ENCODE results near the gene DDR2.
A peak's percentile ranks its signal among the peaks of the same experiment; 100 is the strongest.

DDR2 gene

GRCh38 chr1:162688931-162689330 lies 56.7 kb downstream of the DDR2 start:
- no peak for TF ChIP-seq CTCF (IDR thresholded peaks at IDR 0.05; ENCODE audit: poor library complexity, severe bottlenecking)
- no peaks in the 10 kb centered on the region for H3K9me3 ChIP-seq (ENCODE audit: severe bottlenecking)
- no peak overlapping the region for H3K4me3 ChIP-seq (ENCODE audit: severe bottlenecking)
- no peaks in the 10 kb centered on the region for H3K36me3 ChIP-seq (ENCODE audit: low read depth)
- H3K27ac ChIP-seq (ENCODE audit: poor library complexity, severe bottlenecking) = no peak overlapping the region
- ATAC-seq (ENCODE audit: low read depth) = no peak
- no peak for DNase-seq (ENCODE audit: low spot score)
- no peaks in the 10 kb centered on the region for H3K27me3 ChIP-seq (ENCODE audit: insufficient read depth, poor library complexity, severe bottlenecking)
- H3K4me1 ChIP-seq (ENCODE audit: insufficient read depth, poor library complexity, severe bottlenecking) = peaks cover 13% of the 10 kb centered on the region

- no peak for DNase-seq (ENCODE audit: low spot score)
- H3K36me3 ChIP-seq (ENCODE audit: low read depth) = no peaks in the 10 kb centered on the region
- TF ChIP-seq CTCF (IDR thresholded peaks at IDR 0.05; ENCODE audit: poor library complexity, severe bottlenecking) = no peak
- peak overlapping the region; percentile 69 for H3K27ac ChIP-seq (ENCODE audit: poor library complexity, severe bottlenecking)
- peaks cover 13% of the 10 kb centered on the region for H3K4me1 ChIP-seq (ENCODE audit: insufficient read depth, poor library complexity, severe bottlenecking)
- no peak overlapping the region for H3K4me3 ChIP-seq (ENCODE audit: severe bottlenecking)
- H3K27me3 ChIP-seq (ENCODE audit: insufficient read depth, poor library complexity, severe bottlenecking) = no peaks in the 10 kb centered on the region
- ATAC-seq (ENCODE audit: low read depth) = no peak
- no peaks in the 10 kb centered on the region for H3K9me3 ChIP-seq (ENCODE audit: severe bottlenecking)
Measured at GRCh38 chr1:162689745-162690671, 57.7 kb downstream of the DDR2 start.

GRCh38 chr1:162690672-162691434 lies 58.6 kb downstream of the DDR2 start:
- Histone ChIP-seq H3K4me1 (ENCODE audit: insufficient read depth, poor library complexity, severe bottlenecking) (peaks cover 14% of the 10 kb centered on the region), H3K27ac (ENCODE audit: poor library complexity, severe bottlenecking) (peak overlapping the region; percentile 69), H3K4me3 (ENCODE audit: severe bottlenecking) (no peak overlapping the region), H3K36me3 (ENCODE audit: low read depth) (no peaks in the 10 kb centered on the region), H3K27me3 (ENCODE audit: insufficient read depth, poor library complexity, severe bottlenecking) (no peaks in the 10 kb centered on the region), H3K9me3 (ENCODE audit: severe bottlenecking) (no peaks in the 10 kb centered on the region)
- TF ChIP-seq CTCF (IDR thresholded peaks at IDR 0.05; ENCODE audit: poor library complexity, severe bottlenecking) = no peak
- ATAC-seq (ENCODE audit: low read depth) = peak; percentile 96
- peak; percentile 81 for DNase-seq (ENCODE audit: low spot score)

GRCh38 chr1:162691999-162692575 lies 59.8 kb downstream of the DDR2 start:
- TF ChIP-seq CTCF (IDR thresholded peaks at IDR 0.05; ENCODE audit: poor library complexity, severe bottlenecking) = no peak
- H3K4me1 ChIP-seq (ENCODE audit: insufficient read depth, poor library complexity, severe bottlenecking) = peaks cover 27% of the 10 kb centered on the region
- no peaks in the 10 kb centered on the region for H3K27me3 ChIP-seq (ENCODE audit: insufficient read depth, poor library complexity, severe bottlenecking)
- no peaks in the 10 kb centered on the region for H3K36me3 ChIP-seq (ENCODE audit: low read depth)
- ATAC-seq (ENCODE audit: low read depth) = no peak
- H3K9me3 ChIP-seq (ENCODE audit: severe bottlenecking) = no peaks in the 10 kb centered on the region
- DNase-seq (ENCODE audit: low spot score) = no peak
- no peak overlapping the region for H3K4me3 ChIP-seq (ENCODE audit: severe bottlenecking)
- H3K27ac ChIP-seq (ENCODE audit: poor library complexity, severe bottlenecking) = no peak overlapping the region

Data from RWPE2 (cell line).